Keratinocyte (primary cell): ENCODE data around the gene ENG.

Experiments used
- CTCF ChIP-seq, 3 experiments: IDR thresholded peaks in 1 of 3; conservative IDR thresholded peaks in 1 of 3; optimal IDR thresholded peaks in 1 of 3; 2 replicates in 2 of 3; 3 replicates in 1 of 3; pipeline versions ENCODE3 to v1.5.1; 2011; ENCODE audit warnings: low read length in 3 of 3, mild to moderate bottlenecking in 3 of 3, moderate library complexity in 2 of 3, control low read depth in 1 of 3, inconsistent platforms in 1 of 3; ENCODE audit not compliant: insufficient read depth in 2 of 3; ENCODE audit errors: extremely low read depth in 1 of 3
- EZH2 ChIP-seq: IDR thresholded peaks from one replicate; pipeline ENCODE4 v1.6.1; 2012; ENCODE audit warnings: inconsistent platforms, mild to moderate bottlenecking, low read length, moderate library complexity

GRCh38 chr9:127791085-127791484 is 63.4 kb downstream of the ENG start:
- peak in 1 of 3 experiments; percentile 9 for TF ChIP-seq CTCF (optimal IDR thresholded peaks at IDR 0.05 in 1 of 3, IDR thresholded peaks at IDR 0.05 in 1 of 3, conservative IDR thresholded peaks at IDR 0.05 in 1 of 3; ENCODE audit: extremely low read depth in 1 of 3, insufficient read depth in 2 of 3, low read length in 3 of 3)
- no peak for TF ChIP-seq EZH2
